ENCODE results near the gene PPIE. TPM values are rescaled to one million over a fixed set of nuclear protein-coding genes. Genes with fewer than 3 reads are reported as not detected.

The PPIE gene
- total RNA-seq, 1 experiment from 2014 or later = 36.3 TPM

- Histone ChIP-seq H2AFZ (ENCODE audit: low read length) (no peak overlapping the region), H3T11ph (ENCODE audit: low read length) (no peak overlapping the region), H4K91ac (ENCODE audit: insufficient read length, low read depth, low read length) (no peak overlapping the region), H3K23ac (ENCODE audit: insufficient read length, low read depth, low read length) (no peak overlapping the region), H2BK5ac (ENCODE audit: insufficient read length, low read length) (no peak overlapping the region), H4K8ac (replicated peaks; ENCODE audit: insufficient read length, low read depth, low read length) (no peak overlapping the region), H3K27me3 (ENCODE audit: insufficient read depth, low read length) (peaks cover 84% of the 10 kb centered on the region), H3K4ac (ENCODE audit: low read depth, low read length) (no peak overlapping the region), H4K5ac (ENCODE audit: insufficient read length, low read depth, low read length) (no peak overlapping the region), H3K4me1 (ENCODE audit: insufficient read depth, low read length) (no peaks in the 10 kb centered on the region), H2AK5ac (ENCODE audit: insufficient read length, low read length) (no peak overlapping the region), H3K18ac (ENCODE audit: insufficient read length, low read depth, low read length) (no peak overlapping the region), H2BK20ac (ENCODE audit: low read depth, low read length, poor library complexity, severe bottlenecking) (no peak overlapping the region), H3K23me2 (ENCODE audit: insufficient read length, low read depth, low read length, poor library complexity, severe bottlenecking) (peaks cover 12% of the 10 kb centered on the region), H3K79me1 (ENCODE audit: insufficient read depth, low read depth, low read length, poor library complexity, severe bottlenecking) (no peaks in the 10 kb centered on the region), H3K27ac (ENCODE audit: insufficient read length, low read depth, low read length) (no peak overlapping the region), H3K9ac (ENCODE audit: extremely low read depth, insufficient read length, low read length) (no peak overlapping the region), H3K4me2 (ENCODE audit: insufficient read depth, insufficient read length, low read length) (no peak overlapping the region), H2BK15ac (ENCODE audit: low read depth, low read length) (no peak overlapping the region), H2BK12ac (ENCODE audit: insufficient read length, low read depth, low read length) (no peak overlapping the region), H3K56ac (ENCODE audit: insufficient read length, low read depth, low read length) (no peak overlapping the region), H2BK120ac (ENCODE audit: low read depth, low read length, poor library complexity, severe bottlenecking) (no peak overlapping the region), H3K14ac (ENCODE audit: insufficient read depth, low read length) (no peak overlapping the region), H3K79me2 (ENCODE audit: insufficient read depth, low read length) (no peaks in the 10 kb centered on the region), H3K9me3 (ENCODE audit: control insufficient read depth, low read depth, low read length) (no peaks in the 10 kb centered on the region), H4K20me1 (ENCODE audit: control insufficient read depth, insufficient read depth, insufficient read length) (no peaks in the 10 kb centered on the region)
- Mint-ChIP-seq H3K9me3 (no peaks in the 10 kb centered on the region), H3K27ac (no peak overlapping the region), H3K36me3 (ENCODE audit: insufficient read depth in 1 of 3, low read depth in 3 of 3) (no peaks in the 10 kb centered on the region), H3K27me3 (ENCODE audit: low read depth) (peaks cover 100% of the 10 kb centered on the region), H3K4me1 (peaks cover 6 to 15% of the 10 kb centered on the region in 2 experiments), H3K4me3 (no peak overlapping the region)
- no CpG with 5 or more reads among the region's 1 CpG for WGBS (ENCODE audit: extremely low coverage, insufficient read length, low lambda C conversion rate)
- TF ChIP-seq CTCF (conservative IDR thresholded peaks at IDR 0.05) = no peak
- DNase-seq = no peak
These were observed 44.7 kb upstream of the PPIE start for GRCh38 chr1:39694026-39694425.
